D721Med (cell line): ENCODE results near the gene SBK3.

Experiments
- DNase-seq: peaks from one replicate; pipeline ENCODE4 v3.0.0; 2011; ENCODE audit warnings: low spot score; ENCODE audit not compliant: insufficient read length
- FAIRE-seq: peaks from 2 replicates; lab custom pipeline; 2011; peaks lifted over from hg19 to GRCh38; lab: Jason Lieb, UNC
- CTCF ChIP-seq: IDR thresholded peaks from 2 replicates; pipeline ENCODE4 v1.5.1; 2012; ENCODE audit warnings: mild to moderate bottlenecking, control low read depth; ENCODE audit not compliant: insufficient read depth; ENCODE audit errors: missing control alignments

Gene SBK3

GRCh38 chr19:55545443-55545842 lies at the start of gene SBK3:
TSS of gene SBK3 (minus strand) at chr19:55545543. CDS start at chr19:55545543, 0 bp downstream.
- DNase-seq: no peak
- no peak for TF ChIP-seq CTCF
- no peak for FAIRE-seq

- no peak for TF ChIP-seq CTCF
- DNase-seq (no peak), FAIRE-seq (no peak)
Measured at GRCh38 chr19:55593096-55593772, 47.9 kb upstream of the SBK3 start.

GRCh38 chr19:55592391-55593090 lies 47.2 kb upstream of the SBK3 start:
- DNase-seq (no peak), FAIRE-seq (no peak)
- TF ChIP-seq CTCF: no peak

- no peak for DNase-seq
- no peak for TF ChIP-seq CTCF
- FAIRE-seq: no peak
Measured at GRCh38 chr19:55591555-55591954, 46.2 kb upstream of the SBK3 start.

GRCh38 chr19:55590617-55591016 lies 45.3 kb upstream of the SBK3 start:
- no peak for TF ChIP-seq CTCF
- FAIRE-seq: no peak
- DNase-seq: no peak

- FAIRE-seq (no peak), DNase-seq (no peak)
- TF ChIP-seq CTCF: no peak
Measured at GRCh38 chr19:55590109-55590508, 44.8 kb upstream of the SBK3 start.

- TF ChIP-seq CTCF: no peak
- no peak for FAIRE-seq
Measured at GRCh38 chr19:55588738-55589137, 43.4 kb upstream of the SBK3 start.

More at GRCh38 chr19:55588738-55589137, 43.4 kb upstream of the SBK3 start:
- DNase-seq: no peak
